Measurements from ENCODE around the gene C5AR2.
"Not testable (repeated sequence)": the region's sequence is repeated elsewhere in the genome, so short reads cannot be mapped to it uniquely, and the experiment has no call there.

Gene C5AR2

DNA sequence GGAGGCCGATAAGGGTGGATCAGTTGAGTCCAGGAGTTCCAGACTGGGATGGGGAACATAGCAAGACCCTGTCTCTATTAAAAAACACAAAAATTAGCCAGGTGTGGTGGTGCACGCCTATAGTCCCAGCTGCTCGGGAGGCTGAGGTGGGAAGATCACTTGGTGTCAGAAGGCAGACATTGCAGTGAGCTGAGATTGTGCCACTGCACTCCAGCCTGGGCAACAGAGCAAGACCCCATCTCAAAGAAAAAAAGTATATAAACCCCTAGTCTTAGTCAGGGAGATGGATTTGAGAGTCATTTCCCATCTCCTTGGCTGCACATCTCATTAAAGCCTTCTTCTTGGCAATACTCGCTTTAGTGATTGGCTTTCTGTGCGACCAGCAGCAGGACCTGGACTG, 51.9 kb downstream of the C5AR2 start:
- not testable (repeated sequence) for DNase-seq

DNA sequence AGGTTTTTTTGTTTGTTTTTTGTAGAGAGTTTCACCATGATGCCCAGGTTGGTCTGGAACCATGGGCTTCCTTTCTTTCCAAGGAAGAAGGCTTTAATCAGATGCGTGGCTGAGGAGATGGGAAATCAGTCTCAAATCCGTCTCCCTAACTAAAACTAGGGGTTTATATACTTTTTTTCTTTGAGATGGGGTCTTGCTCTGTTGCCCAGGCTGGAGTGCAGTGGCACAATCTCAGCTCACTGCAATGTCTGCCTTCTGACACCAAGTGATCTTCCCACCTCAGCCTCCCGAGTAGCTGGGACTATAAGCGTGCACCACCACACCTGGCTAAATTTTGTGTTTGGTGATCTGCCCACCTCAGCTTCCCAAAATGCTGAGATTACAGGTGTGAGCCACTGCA, 52.6 kb downstream of the C5AR2 start:
- DNase-seq: not testable (repeated sequence)

DNA sequence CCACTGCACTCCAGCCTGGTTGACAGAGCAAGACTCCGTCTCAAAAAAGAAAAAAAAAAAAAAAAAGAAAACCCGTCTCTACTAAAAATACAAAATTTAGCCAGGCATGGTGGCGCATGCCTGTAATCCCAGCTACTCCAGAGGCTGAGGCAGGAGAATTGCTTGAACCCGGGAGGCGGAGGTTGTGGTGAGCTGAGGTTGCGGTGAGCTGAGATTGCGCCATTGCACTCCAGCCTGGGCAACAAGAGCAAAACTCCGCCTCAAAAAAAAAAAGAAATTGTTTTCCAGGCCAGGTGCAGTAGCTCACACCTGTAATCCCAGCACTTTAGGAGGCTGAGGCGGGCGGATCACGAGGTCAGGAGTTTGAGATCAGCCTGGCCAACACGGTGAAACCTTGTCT, 54.6 kb downstream of the C5AR2 start:
- DNase-seq: not testable (repeated sequence)

DNA sequence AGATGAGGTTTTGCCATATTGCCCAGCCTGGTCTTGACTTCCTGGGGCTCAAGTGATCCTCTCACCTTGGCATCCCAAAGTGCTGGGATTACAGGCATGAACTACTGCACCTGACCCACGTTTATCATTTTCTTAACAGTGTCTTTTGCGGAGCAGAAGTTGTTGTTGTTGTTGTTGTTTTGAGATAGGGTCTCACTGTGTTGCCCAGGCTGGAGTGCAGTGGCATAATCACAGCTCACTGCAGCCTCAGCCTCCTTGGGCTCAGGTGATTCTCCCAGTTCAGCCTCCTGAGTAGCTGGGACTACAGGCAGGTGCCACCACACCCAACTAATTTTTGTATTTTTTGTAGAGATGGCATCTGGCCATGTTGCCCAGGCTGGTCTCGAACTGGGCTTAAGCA, 55.6 kb downstream of the C5AR2 start:
- not testable (repeated sequence) for DNase-seq

DNA sequence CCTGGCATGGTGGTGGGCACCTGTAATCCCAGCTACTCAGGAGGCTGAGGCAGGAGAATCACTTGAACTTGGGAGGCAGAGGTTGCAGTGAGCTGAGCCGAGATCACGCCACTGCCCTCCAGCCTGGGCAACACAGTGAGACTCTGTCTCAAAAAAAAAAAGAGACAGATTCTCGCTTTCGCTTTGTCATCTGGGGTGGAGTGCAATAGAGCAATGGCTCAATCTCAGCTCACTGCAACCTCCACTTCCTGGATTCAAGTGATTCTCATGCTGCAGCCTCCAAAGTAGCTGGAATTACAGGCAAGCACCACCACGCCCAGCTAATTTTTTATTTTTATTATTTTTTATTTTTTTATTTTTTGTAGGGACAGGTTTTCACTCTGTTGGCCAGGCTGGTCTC, 56.7 kb downstream of the C5AR2 start:
- DNase-seq: not testable (repeated sequence)

DNA sequence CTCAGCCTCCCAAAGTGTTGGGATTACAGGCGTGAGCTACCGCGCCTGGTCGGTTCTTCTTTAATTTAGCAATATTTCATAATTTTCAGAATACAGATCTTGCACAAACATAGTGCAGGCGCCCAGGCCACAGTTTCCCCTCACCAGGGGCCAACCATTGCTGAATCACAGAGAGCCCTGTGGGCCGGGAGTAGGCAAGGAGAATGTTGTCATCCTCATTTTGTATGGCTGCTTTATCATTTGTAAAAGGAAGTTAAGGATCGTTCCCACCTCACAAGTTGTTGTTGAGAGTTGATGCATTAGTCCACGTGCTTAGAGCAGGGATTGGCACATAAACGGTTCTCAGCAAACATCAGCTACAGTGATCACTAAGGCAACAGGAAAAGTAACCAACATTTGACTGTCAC, 57.2 kb downstream of the C5AR2 start:
- DNase-seq: no peak

DNA sequence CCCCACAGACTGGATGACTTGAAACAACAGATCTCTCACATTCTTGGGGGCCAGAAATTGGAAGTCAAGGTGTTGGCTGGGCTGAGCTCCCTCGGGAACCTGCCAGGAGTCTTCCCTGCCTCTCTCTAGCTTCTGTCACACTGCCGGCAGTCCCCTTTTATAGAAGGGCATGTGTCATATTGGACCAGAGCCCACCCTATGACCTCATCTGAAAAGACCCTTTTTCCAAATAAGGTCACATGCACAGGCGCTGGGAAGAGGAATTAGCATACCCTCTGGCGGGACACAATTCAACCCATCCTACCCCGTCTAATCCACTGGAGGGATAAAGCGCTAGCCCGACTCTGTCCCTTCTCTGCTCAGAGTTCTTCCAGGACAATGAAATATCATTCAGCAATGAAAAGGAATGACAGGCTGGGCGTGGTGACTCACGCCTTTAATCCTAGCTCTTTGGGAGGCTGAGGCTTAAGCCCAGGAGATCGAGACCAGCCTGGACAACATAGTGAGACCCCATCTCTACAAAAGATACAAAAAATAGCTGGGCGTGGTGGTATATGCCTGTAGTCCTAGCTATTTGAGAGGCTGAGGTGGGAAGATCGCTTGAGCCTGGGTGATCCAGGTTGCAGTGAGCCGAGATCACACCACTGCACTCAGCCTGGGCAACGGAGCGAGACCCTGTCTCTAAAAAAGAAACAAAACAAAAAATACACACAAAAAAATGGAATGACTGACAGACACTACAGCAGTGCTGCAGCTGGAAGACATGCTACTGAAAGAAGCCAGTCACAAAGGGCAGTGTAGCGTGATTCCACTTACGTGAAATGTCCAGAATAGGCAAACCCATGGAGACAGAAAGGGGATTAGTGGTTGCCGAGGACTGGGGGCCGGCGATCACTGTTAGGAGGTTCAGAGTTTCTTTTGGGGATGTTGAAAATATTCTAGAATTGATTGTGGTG, 58.8 kb downstream of the C5AR2 start:
- DNase-seq: no peak

DNA sequence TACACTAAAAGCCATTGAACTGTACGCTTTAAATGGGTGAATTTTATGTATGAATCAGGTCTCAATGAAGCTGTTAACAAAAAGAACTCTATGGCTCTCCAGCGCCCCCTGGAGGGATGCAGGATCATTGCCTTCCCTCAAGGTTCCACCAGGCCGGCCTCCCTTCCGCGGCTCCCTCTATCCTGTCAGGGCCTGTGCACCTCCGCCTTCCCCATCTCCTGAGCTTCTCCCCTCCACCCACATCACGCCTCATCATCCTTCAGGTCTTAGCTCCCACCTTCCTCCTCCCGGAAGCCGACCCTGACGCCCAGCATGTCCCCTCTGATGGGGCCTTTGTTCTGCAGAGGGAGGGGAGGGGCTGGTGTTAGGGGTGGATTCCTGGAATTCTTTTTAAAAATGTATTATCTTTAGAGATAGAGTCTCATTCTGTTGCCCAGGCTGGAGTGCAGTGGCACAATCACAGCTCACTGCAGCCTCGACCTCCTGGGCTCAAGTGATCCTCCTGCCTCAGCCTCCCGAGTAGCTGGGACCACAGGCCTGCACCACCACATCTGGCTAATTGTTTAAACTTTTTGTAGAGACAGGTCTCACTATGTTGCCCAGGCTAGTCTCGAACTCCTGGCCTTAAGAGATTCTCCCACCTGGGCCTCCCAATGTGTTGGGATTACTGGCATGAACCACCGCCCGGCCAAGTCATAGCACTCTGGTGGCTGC, 59.7 kb downstream of the C5AR2 start:
- DNase-seq: peak in 54 of 58 donors; percentile 4 to 81 (median 38)
